HAP-1 (cell line): ENCODE results near the gene CSF3R.

ENCODE experiments used
- DNase-seq, 2 experiments: peaks; one replicate each; pipeline ENCODE4 v3.0.0-alpha.2; 2016 to 2020; ENCODE audit warnings: low spot score in 2 of 2
- H3K27me3 ChIP-seq: fragments of 250-450 bp; sonication (Bioruptor Pico); 2 replicates; pipeline ENCODE4 v1.5.1; 2020; ENCODE audit warnings: low read depth, mild to moderate bottlenecking, moderate library complexity
- H3K36me3 ChIP-seq: fragments of 250-450 bp; sonication (Bioruptor Pico); replicated peaks from 2 replicates; pipeline ENCODE4 v1.5.1; 2020; ENCODE audit warnings: mild to moderate bottlenecking
- H3K4me1 ChIP-seq: fragments of 250-450 bp; sonication (Bioruptor Pico); 2 replicates; pipeline ENCODE4 v1.5.1; 2020; ENCODE audit warnings: mild to moderate bottlenecking
- H3K4me3 ChIP-seq: fragments of 250-450 bp; sonication (Bioruptor Pico); 2 replicates; pipeline ENCODE4 v1.5.1; 2020; ENCODE audit warnings: mild to moderate bottlenecking, moderate library complexity
- H3K9me3 ChIP-seq: fragments of 250-450 bp; sonication (Bioruptor Pico); 2 replicates; pipeline ENCODE4 v1.5.1; 2020; ENCODE audit warnings: mild to moderate bottlenecking, moderate library complexity
- in situ Hi-C: fragments of 300-500 bp; cut with MboI; formaldehyde crosslinking; loops from 3 replicates; pipeline ENCODE4 v1.14.3; 2020; ENCODE audit warnings: low sequenced_read_pairs, inconsistent platforms, mixed read lengths

The CSF3R gene

DNA sequence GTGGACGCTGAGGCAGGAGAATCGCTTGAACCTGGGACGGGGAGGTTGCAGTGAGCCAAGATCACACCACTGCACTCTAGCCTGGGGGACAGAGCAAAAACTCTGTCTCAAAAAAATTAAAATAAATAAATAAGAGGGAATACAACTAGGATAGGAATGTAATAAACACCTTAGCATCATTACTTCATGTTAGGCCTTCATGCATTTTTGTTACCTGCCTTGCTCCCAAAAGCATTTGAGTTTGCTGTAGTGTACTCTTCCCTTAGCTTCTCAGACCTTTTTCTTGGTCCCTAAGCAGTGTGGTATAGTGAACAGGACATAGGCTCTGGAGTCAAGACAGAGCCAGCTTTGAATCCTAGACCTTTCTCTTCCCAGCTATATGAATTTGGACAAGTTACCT is 29.7 kb downstream of the CSF3R start:
- H3K4me1 ChIP-seq: peaks cover 12% of the 10 kb centered on the region
- no peak for DNase-seq
- H3K27me3 ChIP-seq: no peaks in the 10 kb centered on the region
- peaks cover 38% of the 10 kb centered on the region for H3K36me3 ChIP-seq
- H3K4me3 ChIP-seq: no peak overlapping the region
- in situ Hi-C loops: no loop called here
- no peaks in the 10 kb centered on the region for H3K9me3 ChIP-seq

DNA sequence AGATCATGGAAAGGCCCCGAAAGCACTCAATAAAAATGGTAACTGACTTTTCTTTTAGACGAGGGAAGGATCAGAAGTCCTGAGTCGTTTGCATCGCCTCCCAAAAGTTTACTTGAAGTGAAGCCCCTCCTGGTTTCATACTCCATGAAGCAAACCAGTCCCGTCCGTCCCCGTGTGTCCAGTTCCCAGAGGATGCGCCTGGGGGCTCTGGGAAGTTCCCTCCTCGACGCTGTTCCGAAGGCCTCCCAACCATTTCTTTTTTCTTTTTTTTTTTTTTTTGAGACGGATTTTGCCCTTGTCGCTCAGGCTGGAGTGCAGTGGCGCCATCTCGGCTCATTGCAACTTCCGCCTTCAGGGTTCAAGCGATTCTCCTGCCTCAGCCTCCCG is 31.8 kb downstream of the CSF3R start:
- Histone ChIP-seq H3K4me1 (peaks cover 25% of the 10 kb centered on the region), H3K36me3 (peaks cover 18% of the 10 kb centered on the region), H3K4me3 (no peak overlapping the region), H3K27me3 (no peaks in the 10 kb centered on the region), H3K9me3 (no peaks in the 10 kb centered on the region)
- in situ Hi-C loops: no loop called here
- no peak for DNase-seq

DNA sequence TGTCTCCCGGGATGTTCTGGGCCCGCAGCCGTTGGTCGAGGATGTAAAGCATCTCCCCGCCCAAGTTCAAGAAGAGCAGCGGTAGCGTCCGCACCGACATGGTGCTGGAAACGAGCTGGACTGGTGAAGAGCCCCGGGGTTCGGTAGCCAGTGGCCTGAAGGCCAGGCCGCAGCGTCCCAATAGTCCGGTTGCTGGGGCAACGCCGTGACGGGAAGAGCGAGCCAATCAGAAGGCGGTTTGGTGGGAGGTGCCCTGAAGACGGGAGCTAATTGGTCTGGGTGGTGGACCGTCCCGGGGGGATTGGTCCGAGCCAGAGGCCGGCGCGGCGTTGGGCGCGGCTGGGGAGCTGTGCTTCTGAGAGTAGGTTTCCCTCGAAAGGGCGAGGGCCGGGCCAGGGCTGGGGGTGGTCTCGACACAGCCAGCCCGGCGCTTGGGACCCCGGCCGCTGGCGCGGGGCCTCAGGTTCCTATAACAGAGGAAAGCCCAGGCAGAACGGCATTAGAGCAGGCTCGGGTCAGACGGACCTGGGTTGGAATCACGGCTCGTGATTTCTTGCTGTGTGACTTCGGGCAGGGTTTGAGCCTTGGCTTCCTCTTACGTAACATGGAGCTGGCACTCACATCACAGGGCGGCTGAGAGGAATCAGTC is 32.3 kb downstream of the CSF3R start, which contains the start of gene OSCP1:
TSS of gene OSCP1 (minus strand) at position 182 of the 649 bp plus-strand sequence. CDS start at position 100, 82 bp downstream.
- peaks cover 25% of the 10 kb centered on the region for H3K4me1 ChIP-seq
- peaks cover 13% of the 10 kb centered on the region for H3K36me3 ChIP-seq
- in situ Hi-C loops: no loop called here
- no peaks in the 10 kb centered on the region for H3K27me3 ChIP-seq
- no peak for DNase-seq
- no peaks in the 10 kb centered on the region for H3K9me3 ChIP-seq
- H3K4me3 ChIP-seq: no peak within 1 kb of the TSS

DNA sequence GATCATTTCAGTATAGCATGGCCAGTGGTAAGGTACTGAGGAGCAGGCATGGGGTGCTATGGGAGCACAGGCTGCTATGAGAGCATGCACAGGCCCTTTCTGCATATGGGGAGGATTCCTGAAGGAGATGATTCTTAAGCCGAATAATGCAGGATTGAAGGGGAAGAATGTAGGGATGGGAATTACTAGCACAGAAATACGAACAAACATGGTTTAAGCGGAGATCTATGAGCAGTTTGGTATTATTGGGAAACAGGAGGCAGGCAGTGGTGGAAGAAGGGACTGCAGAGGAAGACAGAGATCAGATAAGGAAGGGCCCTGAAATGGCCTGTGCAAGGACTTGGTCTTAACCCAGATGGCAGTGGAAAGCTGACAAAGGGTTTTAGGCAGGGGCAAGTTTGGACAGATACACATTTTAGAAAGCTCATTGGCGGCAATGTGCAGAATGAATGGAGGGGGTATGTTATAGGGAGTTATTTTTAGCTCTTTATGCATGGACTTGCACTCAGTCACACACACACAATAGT is 34.1 kb downstream of the CSF3R start:
- peak; percentile 85 to 98 for DNase-seq
- H3K36me3 ChIP-seq: no peaks in the 10 kb centered on the region
- H3K4me1 ChIP-seq: peaks cover 34% of the 10 kb centered on the region
- H3K9me3 ChIP-seq: no peaks in the 10 kb centered on the region
- no peaks in the 10 kb centered on the region for H3K27me3 ChIP-seq
- no peak overlapping the region for H3K4me3 ChIP-seq
- in situ Hi-C loops: no loop called here

DNA sequence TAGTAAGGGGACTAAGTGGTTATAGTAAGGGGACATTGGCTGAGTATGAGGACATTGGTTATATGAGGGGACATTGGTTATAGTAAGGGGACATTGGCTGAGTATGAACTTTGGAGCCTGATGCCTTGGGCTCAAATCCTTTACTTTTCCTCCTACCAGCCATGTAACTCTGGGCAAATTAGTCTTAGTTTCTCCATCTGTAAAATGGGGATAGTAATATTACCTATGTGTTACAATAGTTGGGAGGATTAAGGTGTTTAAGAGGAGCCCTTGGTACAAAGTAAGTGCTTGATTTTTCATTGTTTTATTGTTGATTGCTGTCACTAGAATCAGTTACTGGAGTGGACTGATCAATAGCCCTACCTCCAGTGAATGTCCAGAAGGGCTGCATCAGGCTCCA is 35.3 kb downstream of the CSF3R start:
- peaks cover 34% of the 10 kb centered on the region for H3K4me1 ChIP-seq
- DNase-seq: no peak
- no peaks in the 10 kb centered on the region for H3K27me3 ChIP-seq
- no peak overlapping the region for H3K4me3 ChIP-seq
- in situ Hi-C loops: no loop called here
- H3K9me3 ChIP-seq: no peaks in the 10 kb centered on the region
- no peaks in the 10 kb centered on the region for H3K36me3 ChIP-seq

DNA sequence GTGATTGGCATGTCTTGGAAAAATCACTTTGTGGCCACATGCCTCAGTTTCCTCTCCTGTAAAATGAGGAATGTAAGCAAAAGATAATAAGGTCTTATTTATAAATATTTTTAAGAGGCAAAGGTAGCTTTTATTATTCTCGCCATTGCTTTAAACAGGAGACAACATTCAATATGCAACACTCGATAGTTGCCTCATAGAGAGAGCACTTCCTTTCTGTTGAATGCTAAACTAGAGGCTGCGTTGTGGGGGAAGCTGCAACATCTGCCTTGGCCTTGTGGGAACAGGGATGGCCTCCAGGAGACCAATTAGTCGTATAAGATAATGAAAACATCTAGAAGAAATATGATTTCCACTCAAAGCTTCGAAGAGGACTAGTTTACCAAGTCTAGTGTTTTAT is 36.0 kb downstream of the CSF3R start:
- Histone ChIP-seq H3K4me3 (no peak overlapping the region), H3K9me3 (no peaks in the 10 kb centered on the region), H3K27me3 (no peaks in the 10 kb centered on the region), H3K36me3 (no peaks in the 10 kb centered on the region), H3K4me1 (peaks cover 34% of the 10 kb centered on the region)
- in situ Hi-C loops: no loop called here
- no peak for DNase-seq

DNA sequence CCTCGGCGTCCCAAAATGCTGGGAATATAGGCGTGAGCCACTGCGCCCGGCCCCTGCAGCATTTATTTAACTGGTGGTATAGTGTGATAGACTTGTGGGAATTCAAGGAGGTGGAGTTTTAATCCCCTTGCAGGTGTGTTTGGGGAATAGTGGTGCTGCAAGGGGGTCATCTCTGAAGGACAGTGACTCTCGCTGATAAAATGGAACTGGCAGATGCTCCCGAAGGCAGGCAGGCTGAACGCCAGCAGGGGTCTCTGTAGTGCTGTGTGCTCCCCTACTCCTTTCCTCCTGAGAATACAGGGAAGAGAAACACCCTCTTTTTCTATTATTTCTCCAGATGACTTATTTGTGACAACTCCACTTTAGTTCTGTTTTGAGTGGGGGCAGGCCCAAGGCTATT is 36.4 kb downstream of the CSF3R start:
- Histone ChIP-seq H3K9me3 (no peaks in the 10 kb centered on the region), H3K4me1 (peaks cover 34% of the 10 kb centered on the region), H3K27me3 (no peaks in the 10 kb centered on the region), H3K4me3 (no peak overlapping the region), H3K36me3 (no peaks in the 10 kb centered on the region)
- DNase-seq: peak; percentile 77 to 83
- in situ Hi-C loops: no loop called here

DNA sequence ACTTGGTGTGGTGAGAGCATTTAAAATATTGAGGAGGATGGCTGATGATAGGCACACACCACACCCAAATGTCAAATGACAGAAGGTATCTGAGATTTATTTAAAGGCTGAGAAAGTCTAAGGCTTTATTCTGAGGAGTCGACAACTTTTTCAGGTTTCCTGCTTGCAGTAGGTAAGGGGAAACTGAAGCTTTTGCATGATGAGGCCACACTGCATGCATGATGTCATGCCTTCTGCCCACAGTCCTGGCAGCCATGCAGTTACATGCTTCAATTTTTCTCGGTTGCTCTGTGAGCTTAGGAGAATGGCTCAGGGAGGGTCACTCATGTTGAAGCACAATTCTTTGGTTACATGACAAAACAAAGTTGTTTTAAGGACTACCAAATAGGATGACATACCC is 39.4 kb downstream of the CSF3R start:
- no peak for DNase-seq
- Histone ChIP-seq H3K36me3 (no peaks in the 10 kb centered on the region), H3K27me3 (no peaks in the 10 kb centered on the region), H3K9me3 (no peaks in the 10 kb centered on the region), H3K4me1 (peaks cover 30% of the 10 kb centered on the region), H3K4me3 (no peak overlapping the region)
- in situ Hi-C loops: no loop called here

DNA sequence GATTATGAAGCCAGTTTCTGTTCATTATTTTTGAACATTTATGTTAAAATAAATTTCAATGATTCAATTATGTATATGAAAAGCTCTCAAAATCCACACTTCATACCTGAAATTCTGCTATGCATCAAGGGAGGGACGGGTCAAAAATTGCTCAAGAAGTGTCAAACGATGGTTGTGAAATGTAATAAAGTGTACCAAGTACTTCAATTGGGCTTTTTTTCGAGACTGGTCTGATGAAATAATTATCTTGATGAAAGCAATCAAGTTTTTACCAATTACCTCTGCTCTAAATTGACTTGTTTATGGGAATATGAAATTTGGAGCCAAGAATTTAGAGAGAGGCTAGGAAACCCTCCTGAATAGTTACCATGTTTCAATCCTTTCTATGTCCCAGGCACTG is 40.4 kb downstream of the CSF3R start:
- H3K27me3 ChIP-seq: no peaks in the 10 kb centered on the region
- H3K9me3 ChIP-seq: no peaks in the 10 kb centered on the region
- in situ Hi-C loops: no loop called here
- H3K4me1 ChIP-seq: peaks cover 22% of the 10 kb centered on the region
- no peaks in the 10 kb centered on the region for H3K36me3 ChIP-seq
- DNase-seq: no peak
- H3K4me3 ChIP-seq: no peak overlapping the region

DNA sequence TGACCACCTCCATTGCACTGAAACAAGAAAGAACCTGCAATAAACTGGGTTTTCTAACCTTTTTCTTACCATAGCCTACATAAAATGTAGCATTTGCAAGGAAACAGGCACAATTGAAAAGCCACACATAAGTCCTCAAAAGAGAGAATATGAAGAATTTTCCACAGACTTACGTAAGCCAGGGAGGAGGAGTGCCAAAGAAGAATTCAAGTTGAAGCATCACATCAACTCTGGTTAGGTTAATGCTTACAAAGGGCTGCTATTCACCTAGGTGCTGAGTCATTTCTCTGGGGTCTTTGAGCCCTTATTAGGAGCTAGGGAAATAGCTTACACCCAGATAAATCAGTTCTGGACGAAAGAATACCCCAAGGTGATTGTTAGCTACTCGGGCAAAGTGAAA is 42.1 kb downstream of the CSF3R start:
- Histone ChIP-seq H3K9me3 (no peaks in the 10 kb centered on the region), H3K4me3 (no peak overlapping the region), H3K27me3 (no peaks in the 10 kb centered on the region), H3K4me1 (peaks cover 15% of the 10 kb centered on the region), H3K36me3 (no peaks in the 10 kb centered on the region)
- in situ Hi-C loops: no loop called here
- no peak for DNase-seq

DNA sequence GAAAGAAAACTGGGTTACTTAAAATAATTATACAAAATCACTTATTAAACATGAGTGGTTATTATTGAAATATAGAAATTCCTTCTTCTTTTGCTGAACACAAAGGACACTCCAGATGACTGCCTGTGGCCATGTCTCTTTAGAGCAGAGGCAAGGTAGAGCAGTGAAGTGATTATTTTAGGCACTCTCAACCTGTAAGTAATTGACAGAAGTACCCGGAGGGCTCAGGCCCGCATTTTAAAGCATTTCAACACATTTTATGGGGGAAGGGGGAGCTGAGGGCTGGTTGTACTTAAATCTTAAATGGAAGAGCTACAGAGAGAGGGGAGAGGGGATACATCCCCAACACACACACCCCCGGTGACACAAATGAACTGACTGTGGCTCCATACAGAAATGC is 42.7 kb downstream of the CSF3R start:
- Histone ChIP-seq H3K4me1 (peaks cover 15% of the 10 kb centered on the region), H3K9me3 (no peaks in the 10 kb centered on the region), H3K36me3 (no peaks in the 10 kb centered on the region), H3K4me3 (no peak overlapping the region), H3K27me3 (no peaks in the 10 kb centered on the region)
- no peak for DNase-seq
- in situ Hi-C loops: no loop called here

DNA sequence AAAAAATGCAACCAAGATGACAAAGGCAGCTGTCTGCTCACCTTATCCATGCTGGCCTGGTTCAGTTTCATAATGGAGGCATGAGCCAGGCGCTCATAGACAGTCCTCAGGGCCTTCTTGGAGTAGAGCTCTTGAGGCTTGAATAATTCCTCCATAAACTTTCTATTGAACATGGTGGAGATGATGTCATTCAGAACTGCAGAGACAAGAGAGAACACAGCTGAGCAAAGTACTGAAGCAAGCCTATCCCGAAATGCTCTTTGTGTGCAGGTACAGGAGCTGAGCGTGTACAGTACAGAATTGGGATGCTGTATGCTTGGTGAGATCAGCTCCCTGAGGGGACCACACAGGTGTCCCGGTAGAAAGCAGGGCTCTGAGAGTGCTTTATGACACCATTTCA is 44.0 kb downstream of the CSF3R start:
- DNase-seq: no peak
- no peaks in the 10 kb centered on the region for H3K9me3 ChIP-seq
- in situ Hi-C loops: no loop called here
- H3K27me3 ChIP-seq: no peaks in the 10 kb centered on the region
- H3K4me3 ChIP-seq: no peak overlapping the region
- no peaks in the 10 kb centered on the region; the same call in 1 of the 2 replicates for H3K36me3 ChIP-seq
- peaks cover 6% of the 10 kb centered on the region; the same call in 1 of the 2 replicates for H3K4me1 ChIP-seq

DNA sequence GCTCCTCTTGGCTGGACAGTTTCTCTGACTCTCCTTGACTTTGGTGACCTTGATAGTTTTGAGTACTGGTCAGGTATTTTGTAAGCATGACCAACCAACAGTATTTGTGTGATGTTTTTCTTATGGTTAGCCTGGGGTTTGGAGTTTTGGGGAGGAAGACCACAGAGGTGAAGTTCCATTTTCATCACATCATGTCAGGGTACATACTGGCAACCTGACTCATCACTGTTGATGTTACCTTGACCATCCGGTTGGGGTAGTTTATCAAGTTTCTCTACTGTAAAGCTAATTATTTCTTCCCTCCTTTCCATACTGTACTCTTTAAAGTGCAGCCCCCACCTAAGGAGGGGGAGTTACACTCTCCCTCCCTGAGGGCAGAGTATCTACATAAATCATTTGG is 45.9 kb downstream of the CSF3R start:
- H3K9me3 ChIP-seq: no peaks in the 10 kb centered on the region
- in situ Hi-C loops: no loop called here
- no peaks in the 10 kb centered on the region for H3K27me3 ChIP-seq
- H3K4me3 ChIP-seq: no peak overlapping the region
- H3K4me1 ChIP-seq: peaks cover 6% of the 10 kb centered on the region; the same call in 1 of the 2 replicates
- DNase-seq: no peak
- no peaks in the 10 kb centered on the region; the same call in 1 of the 2 replicates for H3K36me3 ChIP-seq

DNA sequence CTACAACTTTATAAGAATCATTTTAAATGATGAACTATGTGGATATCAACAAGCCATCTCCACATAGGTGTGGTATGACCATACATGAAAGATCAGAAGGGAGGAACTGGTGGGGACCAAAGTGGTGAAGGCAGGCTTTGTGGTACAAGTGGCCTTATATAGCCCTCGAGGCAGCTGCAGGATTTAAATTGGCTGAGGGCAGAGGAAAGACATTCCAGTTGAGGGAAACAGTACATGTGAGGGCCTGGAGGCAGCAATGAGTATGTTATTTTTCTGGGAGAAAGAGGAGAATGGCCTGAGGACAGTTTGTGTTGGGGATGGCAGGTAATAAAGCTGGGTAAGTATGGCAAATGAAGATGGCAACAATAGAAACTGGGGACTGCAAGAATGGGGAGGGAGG is 49.6 kb downstream of the CSF3R start:
- Histone ChIP-seq H3K36me3 (no peaks in the 10 kb centered on the region; the same call in 1 of the 2 replicates), H3K4me3 (no peak overlapping the region), H3K27me3 (no peaks in the 10 kb centered on the region), H3K4me1 (no peaks in the 10 kb centered on the region), H3K9me3 (no peaks in the 10 kb centered on the region)
- in situ Hi-C loops: no loop called here
- DNase-seq: no peak

DNA sequence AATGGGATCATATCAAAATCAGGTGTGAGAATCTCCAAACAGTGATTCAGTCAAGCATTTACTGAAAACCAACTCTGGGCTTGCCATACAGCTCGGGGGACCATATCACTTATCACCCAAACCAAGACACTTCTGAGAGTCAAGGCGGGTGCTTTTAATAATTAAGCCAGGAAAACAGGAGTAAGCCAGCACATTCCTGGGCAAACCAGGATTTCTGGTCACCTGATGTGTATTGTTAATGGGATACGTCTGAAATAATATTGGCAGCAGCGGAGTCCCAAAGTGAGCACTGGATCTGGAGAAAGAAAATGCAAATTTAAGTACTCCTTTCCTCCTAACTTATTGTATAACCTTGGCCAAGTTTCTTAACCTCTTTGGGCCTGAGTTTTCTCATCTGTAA is 50.1 kb downstream of the CSF3R start:
- no peaks in the 10 kb centered on the region; the same call in 1 of the 2 replicates for H3K36me3 ChIP-seq
- in situ Hi-C loops: no loop called here
- DNase-seq: no peak
- H3K27me3 ChIP-seq: no peaks in the 10 kb centered on the region
- no peaks in the 10 kb centered on the region for H3K4me1 ChIP-seq
- H3K4me3 ChIP-seq: no peak overlapping the region
- no peaks in the 10 kb centered on the region for H3K9me3 ChIP-seq
